ENCODE measurements around the gene C6orf89. TPM values are rescaled to one million over a fixed set of nuclear protein-coding genes. Genes with fewer than 3 reads are reported as not detected.

Gene C6orf89
- total and polyA plus RNA-seq, 10 donors, result 5.7 to 49.8 (median 34.7) TPM

DNA sequence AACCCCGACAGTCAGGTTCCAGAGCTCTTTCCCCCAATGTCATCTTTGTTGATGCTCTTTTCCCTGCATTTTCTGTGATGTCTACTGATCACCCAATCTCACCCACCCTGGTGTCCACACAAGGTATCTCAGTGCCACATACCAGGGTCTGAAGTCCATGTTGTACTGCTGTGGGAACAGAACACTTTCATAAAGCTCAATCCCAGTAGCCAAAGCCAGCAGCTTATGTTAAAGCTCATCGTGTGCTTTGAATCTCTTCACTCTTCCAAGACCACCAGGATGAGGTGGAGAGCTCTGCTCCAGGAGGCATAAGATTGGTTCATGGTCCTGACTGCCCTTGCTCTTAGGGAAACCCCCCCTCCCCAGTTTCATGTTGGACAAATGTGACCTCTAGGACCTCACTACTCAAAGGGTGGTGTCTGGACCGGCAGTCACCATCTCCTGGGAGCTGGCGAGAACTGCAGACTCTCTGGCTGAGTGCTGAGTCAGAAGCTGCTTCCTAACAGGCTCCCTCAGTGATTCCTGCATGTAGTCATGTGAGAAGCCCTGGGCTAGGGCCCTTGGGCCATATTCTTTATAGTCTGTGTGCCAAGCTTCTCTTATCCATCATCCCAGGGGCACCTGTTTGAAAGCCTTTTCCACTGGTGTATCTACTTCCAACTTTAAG is 33.1 kb upstream of the C6orf89 start:
- no peak overlapping the region for H3K4me3 ChIP-seq
- peak overlapping the region in 6 of 8 donors; percentile 28 to 82 (median 60) for H3K27ac ChIP-seq
- intact Hi-C loops (cut with DNase I; ENCODE audit: low total_unique reads), result no loop called here
- H3K36me3 ChIP-seq, result peaks cover 4 to 58% (median 23%) of the 10 kb centered on the region in 6 donors
- WGBS, 5 donors, result 59 to 81% (median 68%) methylated on average over 4 of the region's 4 CpGs
- H3K4me1 ChIP-seq, result peaks cover 0 to 66% (median 29%) of the 10 kb centered on the region in 6 donors
- TF ChIP-seq POLR2A (IDR thresholded peaks at IDR 0.05), result no peak
- TF ChIP-seq, protein P1, sequence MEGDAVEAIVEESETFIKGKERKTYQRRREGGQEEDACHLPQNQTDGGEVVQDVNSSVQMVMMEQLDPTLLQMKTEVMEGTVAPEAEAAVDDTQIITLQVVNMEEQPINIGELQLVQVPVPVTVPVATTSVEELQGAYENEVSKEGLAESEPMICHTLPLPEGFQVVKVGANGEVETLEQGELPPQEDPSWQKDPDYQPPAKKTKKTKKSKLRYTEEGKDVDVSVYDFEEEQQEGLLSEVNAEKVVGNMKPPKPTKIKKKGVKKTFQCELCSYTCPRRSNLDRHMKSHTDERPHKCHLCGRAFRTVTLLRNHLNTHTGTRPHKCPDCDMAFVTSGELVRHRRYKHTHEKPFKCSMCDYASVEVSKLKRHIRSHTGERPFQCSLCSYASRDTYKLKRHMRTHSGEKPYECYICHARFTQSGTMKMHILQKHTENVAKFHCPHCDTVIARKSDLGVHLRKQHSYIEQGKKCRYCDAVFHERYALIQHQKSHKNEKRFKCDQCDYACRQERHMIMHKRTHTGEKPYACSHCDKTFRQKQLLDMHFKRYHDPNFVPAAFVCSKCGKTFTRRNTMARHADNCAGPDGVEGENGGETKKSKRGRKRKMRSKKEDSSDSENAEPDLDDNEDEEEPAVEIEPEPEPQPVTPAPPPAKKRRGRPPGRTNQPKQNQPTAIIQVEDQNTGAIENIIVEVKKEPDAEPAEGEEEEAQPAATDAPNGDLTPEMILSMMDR (IDR thresholded peaks at IDR 0.05 in 8 of 11, conservative IDR thresholded peaks at IDR 0.05 in 3 of 11), result no peak
- no peak for TF ChIP-seq POLR2AphosphoS5 (IDR thresholded peaks at IDR 0.05)
- no peaks in the 10 kb centered on the region for H3K27me3 ChIP-seq (replicated peaks in 1 of 7)
- DNase-seq, result no peak
- peaks cover 0 to 18% (median 11%) of the 10 kb centered on the region in 8 donors for H3K9me3 ChIP-seq

DNA sequence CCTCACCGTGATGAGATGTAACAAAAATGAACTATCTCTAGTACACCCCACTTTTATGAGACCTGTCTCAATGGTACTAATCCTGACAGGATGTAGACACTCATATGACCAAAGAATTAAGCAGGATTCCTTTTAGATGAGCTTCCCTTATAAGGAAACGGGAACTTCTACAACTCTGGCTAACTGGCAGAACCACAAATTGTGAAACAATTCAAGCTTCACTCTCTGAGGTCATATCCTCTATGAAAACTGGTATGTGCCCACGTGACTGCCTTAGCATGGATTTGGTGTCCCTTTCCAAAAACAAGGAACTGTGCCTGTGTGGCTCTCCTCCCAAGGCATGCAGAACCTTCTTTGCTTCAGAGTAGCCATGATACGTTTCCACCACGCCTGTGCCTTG is 32.4 kb upstream of the C6orf89 start:
- Histone ChIP-seq H3K27ac (peak overlapping the region in 6 of 8 donors; percentile 28 to 82 (median 60)), H3K27me3 (replicated peaks in 1 of 7) (no peaks in the 10 kb centered on the region), H3K9me3 (peaks cover 0 to 18% (median 11%) of the 10 kb centered on the region in 8 donors), H3K4me1 (peaks cover 0 to 62% (median 29%) of the 10 kb centered on the region in 6 donors), H3K4me3 (no peak overlapping the region), H3K36me3 (peaks cover 4 to 61% (median 23%) of the 10 kb centered on the region in 6 donors)
- WGBS, 5 donors, result 59 to 81% (median 65%) methylated on average over 5 of the region's 5 CpGs
- TF ChIP-seq, protein P1 (IDR thresholded peaks at IDR 0.05 in 8 of 11, conservative IDR thresholded peaks at IDR 0.05 in 3 of 11), result no peak
- TF ChIP-seq POLR2A (IDR thresholded peaks at IDR 0.05), result no peak
- peak in 1 of 3 donors; percentile 68 for TF ChIP-seq POLR2AphosphoS5 (IDR thresholded peaks at IDR 0.05)
- intact Hi-C loops (cut with DNase I; ENCODE audit: low total_unique reads), result no loop called here
- DNase-seq, result no peak

DNA sequence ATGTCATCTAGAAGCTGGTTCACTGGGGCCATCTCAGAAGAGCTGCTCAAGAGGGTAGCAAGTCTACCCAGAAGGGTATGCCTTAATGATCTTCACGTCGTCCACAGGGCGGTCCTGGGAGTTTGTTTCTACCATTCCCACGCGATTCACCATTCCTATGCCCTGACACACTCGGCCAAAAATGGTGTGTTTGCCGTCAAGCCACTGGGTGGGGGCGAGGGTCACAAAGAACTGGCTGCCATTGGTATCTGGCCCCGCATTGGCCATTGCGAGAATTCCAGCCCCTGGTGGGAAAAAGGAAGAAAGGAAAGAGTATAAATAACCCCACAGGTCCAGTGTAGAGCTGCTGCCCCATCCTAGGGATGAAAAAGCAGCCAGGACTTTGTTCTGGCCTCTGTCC is 30.0 kb upstream of the C6orf89 start:
- Histone ChIP-seq H3K9me3 (peaks cover 0 to 7% (median 5%) of the 10 kb centered on the region in 8 donors), H3K36me3 (peaks cover 4 to 68% (median 23%) of the 10 kb centered on the region in 6 donors), H3K27me3 (replicated peaks in 1 of 7) (no peaks in the 10 kb centered on the region), H3K4me1 (peaks cover 0 to 38% (median 14%) of the 10 kb centered on the region in 6 donors), H3K27ac (no peak overlapping the region), H3K4me3 (no peak overlapping the region)
- DNase-seq, result no peak
- intact Hi-C loops (cut with DNase I; ENCODE audit: low total_unique reads), result no loop called here
- 81 to 97% (median 91%) methylated on average over 10 of the region's 10 CpGs for WGBS, 5 donors
- TF ChIP-seq POLR2A (IDR thresholded peaks at IDR 0.05) (no peak), POLR2AphosphoS5 (IDR thresholded peaks at IDR 0.05) (no peak)
- TF ChIP-seq, protein P1 (IDR thresholded peaks at IDR 0.05 in 8 of 11, conservative IDR thresholded peaks at IDR 0.05 in 3 of 11), result no peak

DNA sequence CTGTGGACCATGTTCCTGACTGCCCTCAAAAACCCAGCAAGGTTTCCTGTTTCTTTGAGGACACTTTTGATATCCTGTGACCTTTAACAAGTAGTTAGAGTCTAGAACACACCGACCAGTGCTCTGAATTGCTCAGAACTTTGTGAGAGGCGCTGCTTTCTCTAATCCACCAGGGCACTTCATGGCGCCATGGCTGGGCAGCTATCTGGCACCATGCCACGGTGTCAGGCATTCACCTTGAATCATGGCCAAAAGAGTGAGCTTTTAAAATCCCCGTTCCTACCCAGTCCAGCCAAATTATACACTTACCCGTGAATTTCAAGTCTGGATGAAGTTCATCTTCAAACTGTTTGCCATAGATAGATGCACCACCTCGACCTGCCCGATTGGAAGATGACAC is 29.5 kb upstream of the C6orf89 start:
- H3K27ac ChIP-seq, result no peak overlapping the region
- H3K4me3 ChIP-seq, result no peak overlapping the region
- intact Hi-C loops (cut with DNase I; ENCODE audit: low total_unique reads), result no loop called here
- H3K36me3 ChIP-seq, result peaks cover 4 to 73% (median 23%) of the 10 kb centered on the region in 6 donors
- H3K9me3 ChIP-seq, result peaks cover 0 to 2% (median 0%) of the 10 kb centered on the region in 8 donors
- TF ChIP-seq, protein P1 (IDR thresholded peaks at IDR 0.05 in 8 of 11, conservative IDR thresholded peaks at IDR 0.05 in 3 of 11), result no peak
- TF ChIP-seq POLR2A (IDR thresholded peaks at IDR 0.05) (no peak), POLR2AphosphoS5 (IDR thresholded peaks at IDR 0.05) (no peak)
- peaks cover 0 to 32% (median 12%) of the 10 kb centered on the region in 6 donors for H3K4me1 ChIP-seq
- no peaks in the 10 kb centered on the region for H3K27me3 ChIP-seq (replicated peaks in 1 of 7)
- DNase-seq, result no peak
- WGBS, 5 donors, result 76 to 87% (median 80%) methylated on average over 8 of the region's 8 CpGs
